HEK293T (cell line): ENCODE measurements around the gene ITGB8.
A peak's percentile ranks its signal among the peaks of the same experiment; 100 is the strongest.

Experiments
- CTCF ChIA-PET: fragments of 350-600 bp; formaldehyde crosslinking; extraction: SDS; loops from one replicate; lab custom pipeline; 2021; ENCODE audit warnings: antibody characterized with exemption, inconsistent platforms; lab: Yijun Ruan, JAX
- POLR2A ChIA-PET: fragments of 350-600 bp; formaldehyde crosslinking; extraction: SDS; loops from one replicate; lab custom pipeline; 2020; ENCODE audit warnings: antibody characterized with exemption, inconsistent platforms; lab: Yijun Ruan, JAX
- DNase-seq: peaks from one replicate; pipeline ENCODE4 v3.0.0; 2012; ENCODE audit warnings: mixed read lengths; ENCODE audit errors: extremely low spot score
- ARNT ChIP-seq: fragments of 450-650 bp; IDR thresholded peaks from 2 replicates; pipeline ENCODE4 v1.6.1; 2017; ENCODE audit warnings: mild to moderate bottlenecking
- BHLHE40 ChIP-seq: fragments of 450-650 bp; IDR thresholded peaks from 2 replicates; pipeline ENCODE4 v1.6.1; 2016; ENCODE audit warnings: mild to moderate bottlenecking, moderate library complexity, borderline replicate concordance
- CTBP1 ChIP-seq: fragments of 450-650 bp; IDR thresholded peaks from 2 replicates; pipeline ENCODE4 v1.6.1; 2016; ENCODE audit warnings: borderline replicate concordance
- ELF4 ChIP-seq: fragments of 450-650 bp; IDR thresholded peaks from 2 replicates; pipeline ENCODE4 v1.6.1; 2017; ENCODE audit warnings: antibody characterized with exemption
- FOXA1 ChIP-seq: fragments of 450-650 bp; IDR thresholded peaks from 2 replicates; pipeline ENCODE4 v1.6.1; 2016; ENCODE audit warnings: mild to moderate bottlenecking
- FOXK2 ChIP-seq: fragments of 450-650 bp; IDR thresholded peaks from 2 replicates; pipeline ENCODE4 v1.6.1; 2016; ENCODE audit warnings: mild to moderate bottlenecking
- FOXM1 ChIP-seq: fragments of 450-650 bp; IDR thresholded peaks from 2 replicates; pipeline ENCODE4 v1.6.1; 2017; ENCODE audit warnings: mild to moderate bottlenecking, borderline replicate concordance
- HDGF ChIP-seq: fragments of 450-650 bp; IDR thresholded peaks from 2 replicates; pipeline ENCODE4 v1.6.1; 2017; ENCODE audit warnings: antibody characterized with exemption, borderline replicate concordance
- L3MBTL2 ChIP-seq: fragments of 450-650 bp; conservative IDR thresholded peaks from 2 replicates; pipeline ENCODE4 v1.6.1; 2016; ENCODE audit warnings: mild to moderate bottlenecking
- LEF1 ChIP-seq: fragments of 450-650 bp; IDR thresholded peaks from 2 replicates; pipeline ENCODE4 v1.6.1; 2017; ENCODE audit warnings: mild to moderate bottlenecking, borderline replicate concordance
- NFRKB ChIP-seq: fragments of 450-650 bp; IDR thresholded peaks from 2 replicates; pipeline ENCODE4 v1.6.1; 2016; ENCODE audit warnings: mild to moderate bottlenecking, moderate library complexity
- PKNOX1 ChIP-seq: fragments of 450-650 bp; IDR thresholded peaks from 2 replicates; pipeline ENCODE4 v1.6.1; 2016
- SP1 ChIP-seq: fragments of 450-650 bp; IDR thresholded peaks from 2 replicates; pipeline ENCODE4 v1.6.1; 2017
- SUZ12 ChIP-seq: fragments of 450-650 bp; IDR thresholded peaks from 2 replicates; pipeline ENCODE4 v1.6.1; 2016; ENCODE audit warnings: mild to moderate bottlenecking
- TARDBP ChIP-seq: fragments of 450-650 bp; IDR thresholded peaks from 2 replicates; pipeline ENCODE4 v1.6.1; 2016
- ZNF384 ChIP-seq: fragments of 450-650 bp; IDR thresholded peaks from 2 replicates; pipeline ENCODE4 v1.6.1; 2016

The ITGB8 gene

GRCh38 chr7:20438694-20439376, 108.1 kb downstream of the ITGB8 start:
- DNase-seq, result no peak

GRCh38 chr7:20439416-20440185, 108.9 kb downstream of the ITGB8 start:
- CTCF ChIA-PET, result no interaction called here
- TF ChIP-seq HDGF (no peak), FOXM1 (no peak), PKNOX1 (no peak), LEF1 (no peak), TARDBP (no peak)
- DNase-seq, result no peak
- POLR2A ChIA-PET, result no interaction called here

More at GRCh38 chr7:20438694-20439376, 108.1 kb downstream of the ITGB8 start:
- ChIA-PET POLR2A (no interaction called here), CTCF (no interaction called here)
- TF ChIP-seq L3MBTL2, result no peak
- no peak for TF ChIP-seq FOXA1
- no peak for TF ChIP-seq ZNF384
- no peak for TF ChIP-seq PKNOX1
- TF ChIP-seq TARDBP, result no peak
- TF ChIP-seq ELF4, result no peak
- TF ChIP-seq FOXM1, result no peak
- no peak for TF ChIP-seq SP1
- TF ChIP-seq LEF1, result no peak
- TF ChIP-seq ARNT, result no peak
- TF ChIP-seq NFRKB, result no peak
- no peak for TF ChIP-seq FOXK2
- no peak for TF ChIP-seq CTBP1
- TF ChIP-seq HDGF, result no peak
- no peak for TF ChIP-seq BHLHE40
- TF ChIP-seq SUZ12, result no peak

- peak; percentile 19 for DNase-seq
- ChIA-PET CTCF (interaction anchor here (0.8 kb wide), 1 partner anchor 731 kb away, joined by 4 read pairs; no protein-coding TSS in a partner anchor), POLR2A (no interaction called here)
- TF ChIP-seq L3MBTL2 (no peak), SP1 (no peak), FOXK2 (no peak), TARDBP (no peak), CTBP1 (no peak), LEF1 (no peak), HDGF (no peak), NFRKB (no peak)
Observed at GRCh38 chr7:20440472-20441105, 109.9 kb downstream of the ITGB8 start.

- no peak for DNase-seq
- TF ChIP-seq FOXK2 (no peak), NFRKB (no peak), L3MBTL2 (no peak)
- CTCF ChIA-PET, result no interaction called here
- POLR2A ChIA-PET, result no interaction called here
Observed at GRCh38 chr7:20441346-20441745, 110.6 kb downstream of the ITGB8 start.

GRCh38 chr7:20441991-20442441, 111.3 kb downstream of the ITGB8 start:
- no peak for DNase-seq
- ChIA-PET CTCF (no interaction called here), POLR2A (no interaction called here)
- no peak for TF ChIP-seq FOXM1
- no peak for TF ChIP-seq FOXK2
- TF ChIP-seq PKNOX1, result no peak
- no peak for TF ChIP-seq FOXA1
- TF ChIP-seq NFRKB, result no peak
- no peak for TF ChIP-seq SP1
- TF ChIP-seq LEF1, result no peak
- TF ChIP-seq ZNF384, result no peak
- TF ChIP-seq BHLHE40, result no peak
- no peak for TF ChIP-seq HDGF
- no peak for TF ChIP-seq CTBP1
- TF ChIP-seq ELF4, result no peak
- TF ChIP-seq TARDBP, result no peak
- no peak for TF ChIP-seq L3MBTL2

GRCh38 chr7:20442951-20443350, 112.3 kb downstream of the ITGB8 start:
- no peak for DNase-seq
- TF ChIP-seq SUZ12, result no peak
- TF ChIP-seq ARNT, result no peak
- no peak for TF ChIP-seq FOXM1
- no peak for TF ChIP-seq L3MBTL2
- no peak for TF ChIP-seq NFRKB
- TF ChIP-seq HDGF, result no peak
- TF ChIP-seq LEF1, result no peak
- TF ChIP-seq FOXA1, result no peak
- TF ChIP-seq TARDBP, result no peak
- TF ChIP-seq ZNF384, result no peak
- no peak for TF ChIP-seq SP1
- no peak for TF ChIP-seq ELF4
- TF ChIP-seq CTBP1, result no peak
- POLR2A ChIA-PET, result no interaction called here
- CTCF ChIA-PET, result no interaction called here
